Neural progenitor cell (in vitro differentiated cells): ENCODE results near the gene UNC5CL.

Experiments used
- CTCF ChIP-seq: fragments of 200-600 bp; sonication (generic); IDR thresholded peaks from 2 replicates; pipeline ENCODE4 v1.5.1; 2017; ENCODE audit warnings: antibody characterized with exemption, mild to moderate bottlenecking
- EZH2 ChIP-seq: fragments of 200-600 bp; sonication (generic); IDR thresholded peaks from 2 replicates; pipeline ENCODE4 v1.6.1; 2017; ENCODE audit warnings: antibody characterized with exemption, mild to moderate bottlenecking, moderate library complexity
- EZH2phosphoT487 ChIP-seq: fragments of 200-600 bp; sonication (generic); IDR thresholded peaks from 2 replicates; pipeline ENCODE4 v1.6.1; 2017; ENCODE audit warnings: antibody characterized with exemption

DNA sequence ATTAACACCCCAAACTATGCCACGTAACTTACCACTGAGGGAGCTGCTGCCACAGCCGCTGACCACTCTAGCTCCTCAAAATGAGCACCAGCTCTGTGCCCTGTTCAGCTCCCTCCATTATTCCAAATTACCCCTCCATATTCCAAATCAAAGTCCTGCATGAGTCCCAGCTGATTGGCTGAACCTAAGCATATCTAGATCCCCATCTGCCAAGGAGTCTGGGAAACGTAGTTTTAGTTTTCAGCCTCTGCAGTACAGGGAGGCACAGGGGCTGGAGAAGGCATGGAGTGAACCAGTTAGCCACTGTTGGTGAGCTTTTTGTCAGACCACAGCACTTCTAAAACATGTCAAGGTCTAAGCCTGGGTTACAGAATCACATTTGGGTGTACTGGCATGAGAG, 15.9 kb downstream of the UNC5CL start:
- TF ChIP-seq CTCF (no peak), EZH2 (no peak), EZH2phosphoT487 (no peak)
